Upper lobe of left lung (tissue), 6 donors: ENCODE data around the gene HEPN1. TPM values are rescaled to one million over a fixed set of nuclear protein-coding genes. Genes with fewer than 3 reads are reported as not detected.

Source experiments
- ATAC-seq, 2 donors: fragments of 200-7000 bp; cut with Tn5 transposase; one replicate each; pipeline ENCODE4 v1.9.1; 2022; ENCODE audit warnings: mild to moderate bottlenecking in 2 of 2, moderate library complexity in 2 of 2; ENCODE audit not compliant: low FRiP score in 2 of 2
- DNase-seq, 2 donors: peaks; one replicate each; pipeline ENCODE4 v3.0.0-alpha.2; 2019 to 2020
- H3K27ac ChIP-seq, 4 donors: fragments of 200-600 bp; sonication (generic); one replicate each; pipeline ENCODE4 v1.5.1; 2016 to 2019
- H3K27me3 ChIP-seq, 4 donors: fragments of 200-600 bp; sonication (generic); one replicate each; pipeline ENCODE4 v1.5.1; 2017 to 2019
- H3K36me3 ChIP-seq, 4 donors: fragments of 200-600 bp; sonication (generic); one replicate each; pipeline ENCODE4 v1.5.1; 2016 to 2019
- H3K4me1 ChIP-seq, 4 donors: fragments of 200-600 bp; sonication (generic); one replicate each; pipeline ENCODE4 v1.5.1; 2018 to 2019
- H3K4me3 ChIP-seq, 4 donors: fragments of 200-600 bp; sonication (generic); one replicate each; pipeline ENCODE4 v1.5.1; 2017 to 2019; ENCODE audit warnings: mild to moderate bottlenecking in 2 of 4, moderate library complexity in 1 of 4
- H3K9me3 ChIP-seq, 4 donors: fragments of 200-600 bp; sonication (generic); one replicate each; pipeline ENCODE4 v1.5.1; 2018 to 2019
- CTCF ChIP-seq, 6 experiments: fragments of 450-650 bp in 4 of 6; fragments of 200-600 bp in 2 of 6; sonication (generic) in 2 of 6; IDR thresholded peaks; one replicate each; pipeline ENCODE4 v1.5.1; 2016 to 2019; ENCODE audit warnings: antibody characterized with exemption in 6 of 6
- EP300 ChIP-seq, 4 donors: sonication (generic); formaldehyde crosslinking; IDR thresholded peaks; one replicate each; pipeline ENCODE4 v1.5.1; 2017; ENCODE audit warnings: antibody characterized with exemption in 4 of 4, control low read depth in 2 of 4
- POLR2A ChIP-seq, 4 donors: fragments of 450-650 bp; IDR thresholded peaks; one replicate each; pipeline ENCODE4 v1.5.1; 2016 to 2017; ENCODE audit warnings: antibody characterized with exemption in 4 of 4, mild to moderate bottlenecking in 2 of 4
- POLR2AphosphoS5 ChIP-seq, 2 donors: sonication (generic); formaldehyde crosslinking; IDR thresholded peaks; one replicate each; pipeline ENCODE4 v1.5.1; 2017; ENCODE audit warnings: antibody characterized with exemption in 2 of 2
- WGBS, 2 donors: methylation state at CpG; one replicate each; pipeline ENCODE4 v1.1.5; 2017 to 2018; 5-methylcytosine and 5-hydroxymethylcytosine counted together
- total RNA-seq, 6 donors: library from RNA; depleted of rRNA in 4 of 6; stranded (reverse); fragments of >200 nt in 4 of 6; gene quantifications; one replicate each; pipeline versions ENCODE4 v1.1.0 to v1.2.1, GENCODE V29; 2016 to 2021
- donor health status: DM: no; HTN: no; CAD: no; lungs with moderate emphysema.
- donor health status: DM: no; HTN: yes; CAD: no; lungs with severe emphysema.

Gene HEPN1
- total RNA-seq, 6 donors from 2014 or later = not detected

DNA sequence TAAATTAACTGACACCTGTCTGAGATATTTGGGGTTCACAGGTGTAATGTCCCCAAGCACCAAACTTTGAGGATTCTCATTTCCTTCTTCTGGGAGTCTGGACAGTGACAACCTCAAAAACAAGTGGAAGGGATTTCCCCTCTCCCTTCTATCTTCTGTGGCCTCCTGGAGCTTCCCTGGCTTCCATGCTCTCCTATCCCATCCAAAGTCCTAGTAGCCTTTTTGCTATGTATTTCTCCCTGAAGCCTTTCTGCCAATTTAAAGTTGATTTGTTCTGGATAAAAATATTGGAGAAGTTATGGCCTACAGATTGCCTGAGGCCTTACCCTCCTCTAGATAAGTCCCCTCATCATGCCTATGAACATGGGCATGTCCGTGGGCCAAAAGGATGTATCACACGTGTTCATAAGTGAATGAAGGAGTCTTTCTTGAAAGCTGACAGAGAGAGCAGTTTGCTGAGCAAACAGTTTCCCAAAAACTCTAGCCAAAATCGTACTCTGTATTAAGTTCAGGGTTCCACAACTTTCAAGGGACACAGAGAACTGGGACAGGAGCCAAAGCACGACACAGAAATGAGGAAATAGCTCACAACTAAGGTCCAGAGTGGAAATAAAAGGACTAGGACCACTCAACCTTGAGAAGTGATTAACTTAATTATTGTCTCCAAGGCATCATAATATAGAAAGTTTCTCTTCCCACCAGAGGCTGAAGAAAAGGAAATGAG lies 10.1 kb downstream of the HEPN1 start:
- Histone ChIP-seq H3K4me1 (no peaks in the 10 kb centered on the region), H3K4me3 (no peak overlapping the region), H3K27ac (no peak overlapping the region), H3K36me3 (no peaks in the 10 kb centered on the region), H3K27me3 (no peaks in the 10 kb centered on the region), H3K9me3 (no peaks in the 10 kb centered on the region)
- WGBS, 2 donors = 41 to 47% methylated on average over 4 of the region's 4 CpGs
- DNase-seq (no peak), ATAC-seq (no peak)
- TF ChIP-seq EP300 (IDR thresholded peaks at IDR 0.05) (no peak), POLR2AphosphoS5 (IDR thresholded peaks at IDR 0.05) (no peak), POLR2A (IDR thresholded peaks at IDR 0.05) (no peak), CTCF (IDR thresholded peaks at IDR 0.05) (no peak)

GRCh38 chr11:124930799-124931198 lies 11.7 kb downstream of the HEPN1 start:
- H3K27me3 ChIP-seq = no peaks in the 10 kb centered on the region
- ATAC-seq (no peak), DNase-seq (no peak)
- H3K36me3 ChIP-seq = no peaks in the 10 kb centered on the region
- peaks cover 0 to 4% (median 0%) of the 10 kb centered on the region in 4 donors for H3K4me1 ChIP-seq
- 70 to 77% methylated on average over 3 of the region's 3 CpGs for WGBS, 2 donors
- H3K27ac ChIP-seq = no peak overlapping the region
- TF ChIP-seq CTCF (IDR thresholded peaks at IDR 0.05) (no peak), EP300 (IDR thresholded peaks at IDR 0.05) (no peak), POLR2A (IDR thresholded peaks at IDR 0.05) (no peak), POLR2AphosphoS5 (IDR thresholded peaks at IDR 0.05) (no peak)
- H3K4me3 ChIP-seq = no peak overlapping the region
- no peaks in the 10 kb centered on the region for H3K9me3 ChIP-seq

DNA sequence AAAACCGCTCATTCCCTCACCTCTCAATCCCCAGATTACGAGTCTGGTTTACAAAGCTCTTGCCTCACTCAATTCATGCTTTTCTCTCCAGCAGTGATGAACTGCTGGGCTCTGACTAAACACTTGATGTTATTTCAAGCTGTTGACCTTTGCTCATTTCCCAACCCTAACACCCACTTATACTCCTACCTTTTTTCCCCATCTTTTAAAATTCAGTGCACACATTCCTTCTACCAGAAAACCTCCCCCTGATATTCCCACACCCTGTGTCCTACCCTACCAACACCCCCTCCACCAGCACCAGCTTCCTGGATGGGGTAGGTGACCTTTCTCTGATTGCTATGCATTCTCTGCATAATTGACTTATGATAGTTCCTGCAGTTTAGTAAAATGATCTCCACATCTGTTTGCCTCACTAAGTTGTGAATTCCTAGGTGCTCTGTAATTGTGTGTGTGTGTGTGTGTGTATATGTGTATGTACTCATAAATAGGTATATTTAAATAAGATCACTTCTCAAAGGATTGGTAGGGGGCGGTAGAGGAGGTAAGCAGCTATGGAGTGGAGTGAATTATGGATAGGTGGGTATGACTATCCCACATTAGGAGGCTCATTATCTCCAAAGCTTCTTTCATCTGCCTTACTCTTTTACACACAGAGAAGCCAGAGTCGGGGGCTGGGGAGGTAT lies 16.0 kb downstream of the HEPN1 start:
- H3K4me3 ChIP-seq = no peak overlapping the region
- no peak for DNase-seq
- H3K27me3 ChIP-seq = no peaks in the 10 kb centered on the region
- no peak for TF ChIP-seq POLR2AphosphoS5 (IDR thresholded peaks at IDR 0.05)
- TF ChIP-seq EP300 (IDR thresholded peaks at IDR 0.05) = no peak
- no peak for TF ChIP-seq POLR2A (IDR thresholded peaks at IDR 0.05)
- H3K4me1 ChIP-seq = peaks cover 0 to 8% (median 0%) of the 10 kb centered on the region in 4 donors
- H3K27ac ChIP-seq = no peak overlapping the region
- no peaks in the 10 kb centered on the region for H3K9me3 ChIP-seq
- ATAC-seq = no peak
- WGBS, 2 donors = 69 to 73% methylated on average over 4 of the region's 4 CpGs
- H3K36me3 ChIP-seq = no peaks in the 10 kb centered on the region

DNA sequence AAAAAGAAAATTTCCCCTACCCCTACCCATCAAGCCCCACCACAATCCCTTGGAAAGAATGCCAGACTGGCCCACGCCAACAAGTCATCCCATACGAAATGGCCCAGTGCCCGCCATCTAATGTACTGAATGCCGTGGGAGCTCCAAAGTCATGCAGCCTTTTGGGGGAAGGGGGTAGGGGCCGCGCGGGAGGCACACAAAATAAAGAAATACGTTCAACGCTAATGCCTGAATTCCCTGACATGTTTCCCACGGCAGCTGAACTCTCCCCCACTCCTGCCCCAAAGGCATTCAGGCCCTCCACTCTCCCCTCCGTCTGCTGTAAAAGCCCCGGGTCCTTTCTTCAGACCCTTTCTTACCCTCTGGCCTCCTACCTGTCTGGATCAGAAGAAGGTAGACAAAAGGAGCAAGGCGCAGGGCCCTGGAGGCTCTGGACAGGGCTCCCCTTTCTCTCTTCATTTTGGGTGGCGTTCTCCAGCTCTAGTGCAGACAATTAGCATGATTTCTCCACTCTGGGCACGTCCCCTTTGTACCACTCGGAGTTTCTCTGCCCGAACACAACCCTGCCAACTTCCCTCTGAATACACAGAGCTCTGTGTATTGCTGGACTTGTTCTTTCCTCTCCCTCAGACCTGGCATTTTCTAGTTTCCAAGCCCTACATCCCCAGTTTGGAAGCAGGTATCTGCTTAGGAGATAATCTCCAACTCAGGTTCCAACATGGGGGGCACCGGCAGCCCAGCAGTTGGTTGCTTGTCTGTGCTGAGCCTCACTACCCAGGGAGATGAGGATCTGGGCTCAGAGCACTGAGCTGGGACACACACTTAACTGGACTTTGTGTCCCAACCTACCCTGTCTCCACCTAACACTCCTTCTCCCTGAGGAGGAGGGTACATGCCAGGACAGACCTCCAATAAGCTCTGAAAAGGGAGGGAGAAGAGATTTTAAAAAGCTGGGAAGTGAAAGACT lies 16.8 kb downstream of the HEPN1 start, which contains the start of gene HEPACAM:
Gene HEPACAM, minus strand, starts transcription at position 500 of the 967 bp plus-strand sequence. Its CDS starts 41 bp downstream, at position 459.
- H3K9me3 ChIP-seq = no peaks in the 10 kb centered on the region
- no peaks in the 10 kb centered on the region for H3K27me3 ChIP-seq
- no peak within 1 kb of the TSS for H3K4me3 ChIP-seq
- H3K4me1 ChIP-seq = peaks cover 0 to 8% (median 0%) of the 10 kb centered on the region in 4 donors
- no peak for ATAC-seq
- DNase-seq = peak in 1 of 2 donors; percentile 5
- TF ChIP-seq EP300 (IDR thresholded peaks at IDR 0.05) (no peak), POLR2A (IDR thresholded peaks at IDR 0.05) (no peak), POLR2AphosphoS5 (IDR thresholded peaks at IDR 0.05) (no peak), CTCF (IDR thresholded peaks at IDR 0.05) (no peak)
- 88 to 89% methylated on average over 18 of the region's 18 CpGs for WGBS, 2 donors
- H3K27ac ChIP-seq = no peak within 1 kb of the TSS
- no peaks in the 10 kb centered on the region for H3K36me3 ChIP-seq
